ENCODE results near the gene HSFX1. TPM values are rescaled to one million over a fixed set of nuclear protein-coding genes. Genes with fewer than 3 reads are reported as not detected.
"Not testable (repeated sequence)": the region's sequence is repeated elsewhere in the genome, so short reads cannot be mapped to it uniquely, and the experiment has no call there.

The HSFX1 gene
- total RNA-seq, 1 donor from 2014 or later = 3.4 TPM

DNA sequence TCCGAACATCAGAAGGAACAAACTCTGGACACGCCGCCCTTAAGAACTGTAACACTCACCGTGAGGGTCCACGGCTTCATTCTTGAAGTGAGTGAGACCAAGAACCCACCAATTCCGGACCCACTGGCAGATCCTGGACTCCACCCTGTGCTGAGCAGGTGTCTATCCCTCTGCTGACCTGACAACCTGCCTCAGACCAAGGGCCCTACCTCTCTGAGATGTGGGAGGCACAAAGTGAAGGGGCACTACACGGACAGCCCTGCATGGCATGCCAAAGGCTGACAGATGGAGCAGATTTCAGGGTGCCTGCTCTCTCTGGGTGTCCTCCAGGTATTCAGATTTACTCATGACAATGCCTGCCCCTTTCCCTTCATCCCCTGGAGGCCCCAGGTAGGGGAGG is 14.0 kb upstream of the HSFX1 start:
- Mint-ChIP-seq H3K4me3 (ENCODE audit: low read depth) (no peak overlapping the region), H3K4me1 (ENCODE audit: low read depth) (no peaks in the 10 kb centered on the region), H3K9me3 (ENCODE audit: low read depth) (peaks cover 13% of the 10 kb centered on the region), H3K36me3 (ENCODE audit: insufficient read depth) (no peaks in the 10 kb centered on the region), H3K27me3 (no peaks in the 10 kb centered on the region), H3K27ac (no peak overlapping the region)
- DNase-seq (ENCODE audit: low spot score, unreplicated experiment) = no peak
- TF ChIP-seq CTCF (IDR thresholded peaks at IDR 0.05; ENCODE audit: unreplicated experiment) = no peak

- no peak overlapping the region for H3K27ac Mint-ChIP-seq
Observed at GRCh38 chrX:149760965-149761364, 12.9 kb upstream of the HSFX1 start.

GRCh38 chrX:149761858-149762674 is 11.8 kb upstream of the HSFX1 start:
- H3K4me1 Mint-ChIP-seq (ENCODE audit: low read depth); H3K36me3 Mint-ChIP-seq (ENCODE audit: insufficient read depth); H3K4me3 Mint-ChIP-seq (ENCODE audit: low read depth); H3K27ac Mint-ChIP-seq; DNase-seq (ENCODE audit: low spot score, unreplicated experiment); H3K27me3 Mint-ChIP-seq: not testable (repeated sequence)
- peaks cover 16% of the 10 kb centered on the region for H3K9me3 Mint-ChIP-seq (ENCODE audit: low read depth)

More at GRCh38 chrX:149760965-149761364, 12.9 kb upstream of the HSFX1 start:
- no peak overlapping the region for H3K4me3 Mint-ChIP-seq (ENCODE audit: low read depth)
- no peaks in the 10 kb centered on the region for H3K4me1 Mint-ChIP-seq (ENCODE audit: low read depth)
- no peak for DNase-seq (ENCODE audit: low spot score, unreplicated experiment)
- TF ChIP-seq CTCF (IDR thresholded peaks at IDR 0.05; ENCODE audit: unreplicated experiment) = no peak
- peaks cover 13% of the 10 kb centered on the region for H3K9me3 Mint-ChIP-seq (ENCODE audit: low read depth)
- H3K36me3 Mint-ChIP-seq (ENCODE audit: insufficient read depth) = no peaks in the 10 kb centered on the region
- no peaks in the 10 kb centered on the region for H3K27me3 Mint-ChIP-seq

DNA sequence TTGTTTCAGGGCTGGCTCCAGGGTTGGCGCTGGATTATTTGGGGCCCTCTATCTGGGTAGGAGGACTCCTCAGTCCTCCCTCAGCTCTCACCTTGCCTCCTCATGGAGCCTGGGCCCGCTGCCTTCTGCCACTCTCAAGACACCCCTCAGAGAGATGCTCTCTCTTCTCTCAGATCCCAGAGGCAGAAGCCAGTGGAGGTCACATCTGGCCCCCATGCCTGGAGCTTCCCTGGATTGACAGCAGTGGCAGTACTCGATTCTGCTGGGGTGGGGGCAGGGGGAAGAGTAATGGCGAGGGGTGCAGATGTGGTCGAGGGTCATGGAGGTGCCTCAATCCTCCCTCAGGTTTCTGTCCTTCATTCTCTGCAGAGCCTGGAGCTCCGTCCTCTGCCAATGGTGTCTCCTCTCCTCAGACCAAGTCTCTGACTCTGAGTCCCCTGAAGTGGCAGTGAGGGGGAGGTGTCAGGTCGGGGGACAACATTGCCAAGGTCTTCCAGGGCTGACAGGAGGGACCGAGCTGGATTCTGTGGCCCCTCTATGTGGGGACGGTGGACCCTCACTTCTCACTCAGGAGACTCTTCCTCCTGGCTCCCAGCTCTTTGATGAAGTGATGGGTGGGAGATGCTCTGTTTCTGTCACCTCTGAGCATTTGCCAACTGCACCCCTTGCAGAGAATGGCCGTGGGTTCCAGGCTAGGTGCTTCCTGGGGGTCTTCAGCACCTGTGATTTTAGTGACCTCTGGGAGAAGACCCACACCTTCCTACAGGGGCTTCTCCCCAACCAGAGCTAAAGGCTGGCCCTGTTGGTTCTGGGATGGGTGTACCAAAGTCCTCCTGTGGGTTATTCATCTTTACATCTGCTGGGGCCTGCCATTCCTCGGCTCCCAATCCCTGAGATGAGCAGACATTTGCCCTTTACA is 10.9 kb upstream of the HSFX1 start:
- no peaks in the 10 kb centered on the region for H3K27me3 Mint-ChIP-seq
- no peak overlapping the region for H3K27ac Mint-ChIP-seq
- H3K4me1 Mint-ChIP-seq (ENCODE audit: low read depth) = no peaks in the 10 kb centered on the region
- TF ChIP-seq CTCF (IDR thresholded peaks at IDR 0.05; ENCODE audit: unreplicated experiment) = no peak
- no peak overlapping the region for H3K4me3 Mint-ChIP-seq (ENCODE audit: low read depth)
- H3K9me3 Mint-ChIP-seq (ENCODE audit: low read depth) = peaks cover 16% of the 10 kb centered on the region
- DNase-seq (ENCODE audit: low spot score, unreplicated experiment) = no peak
- no peaks in the 10 kb centered on the region for H3K36me3 Mint-ChIP-seq (ENCODE audit: insufficient read depth)

- DNase-seq (ENCODE audit: low spot score, unreplicated experiment); H3K27me3 Mint-ChIP-seq; H3K4me3 Mint-ChIP-seq (ENCODE audit: low read depth); H3K36me3 Mint-ChIP-seq (ENCODE audit: insufficient read depth); H3K27ac Mint-ChIP-seq; H3K9me3 Mint-ChIP-seq (ENCODE audit: low read depth); H3K4me1 Mint-ChIP-seq (ENCODE audit: low read depth): not testable (repeated sequence)
Observed at GRCh38 chrX:149770344-149770743, 3.5 kb upstream of the HSFX1 start.

GRCh38 chrX:149773026-149773425 is 842 bp upstream of the HSFX1 start:
- not testable (repeated sequence) for H3K4me3 Mint-ChIP-seq (ENCODE audit: low read depth); H3K27ac Mint-ChIP-seq; H3K36me3 Mint-ChIP-seq (ENCODE audit: insufficient read depth); H3K9me3 Mint-ChIP-seq (ENCODE audit: low read depth); DNase-seq (ENCODE audit: low spot score, unreplicated experiment); H3K27me3 Mint-ChIP-seq; H3K4me1 Mint-ChIP-seq (ENCODE audit: low read depth)

- H3K36me3 Mint-ChIP-seq (ENCODE audit: insufficient read depth); H3K4me3 Mint-ChIP-seq (ENCODE audit: low read depth); DNase-seq (ENCODE audit: low spot score, unreplicated experiment); H3K9me3 Mint-ChIP-seq (ENCODE audit: low read depth); H3K27me3 Mint-ChIP-seq; H3K4me1 Mint-ChIP-seq (ENCODE audit: low read depth); H3K27ac Mint-ChIP-seq: not testable (repeated sequence)
Observed at GRCh38 chrX:149777999-149778398, 4.1 kb downstream of the HSFX1 start.

- H3K9me3 Mint-ChIP-seq (ENCODE audit: low read depth); DNase-seq (ENCODE audit: low spot score, unreplicated experiment); H3K4me3 Mint-ChIP-seq (ENCODE audit: low read depth); H3K36me3 Mint-ChIP-seq (ENCODE audit: insufficient read depth); H3K27me3 Mint-ChIP-seq; H3K27ac Mint-ChIP-seq; H3K4me1 Mint-ChIP-seq (ENCODE audit: low read depth): not testable (repeated sequence)
Observed at GRCh38 chrX:149781727-149782126, 7.9 kb downstream of the HSFX1 start, which contains the start of gene MAGEA9. TSS of gene MAGEA9 (plus strand) at chrX:149781930. CDS start at chrX:149786211, 4,281 bp downstream.

- not testable (repeated sequence) for H3K27ac Mint-ChIP-seq; H3K36me3 Mint-ChIP-seq (ENCODE audit: insufficient read depth); DNase-seq (ENCODE audit: low spot score, unreplicated experiment); H3K4me3 Mint-ChIP-seq (ENCODE audit: low read depth); H3K27me3 Mint-ChIP-seq; H3K4me1 Mint-ChIP-seq (ENCODE audit: low read depth)
- peaks cover 23% of the 10 kb centered on the region for H3K9me3 Mint-ChIP-seq (ENCODE audit: low read depth)
Observed at GRCh38 chrX:149795531-149795930, 21.7 kb downstream of the HSFX1 start.

All from progenitor cell of endocrine pancreas (in vitro differentiated cells).